Breast epithelium (tissue), 3 donors: ENCODE data around the gene PRR12.

ENCODE experiments used
- CTCF ChIP-seq, 3 donors: fragments of 450-650 bp; IDR thresholded peaks; one replicate each; pipeline ENCODE4 v1.5.1; 2016 to 2017; ENCODE audit warnings: antibody characterized with exemption in 3 of 3, mild to moderate bottlenecking in 3 of 3, moderate library complexity in 3 of 3
- POLR2A ChIP-seq: fragments of 450-650 bp; IDR thresholded peaks from one replicate; pipeline ENCODE4 v1.6.1; 2016; ENCODE audit warnings: antibody characterized with exemption, mild to moderate bottlenecking, moderate library complexity

GRCh38 chr19:49567861-49568441 lies 23.0 kb upstream of the PRR12 start:
- TF ChIP-seq CTCF (IDR thresholded peaks at IDR 0.05) (no peak), POLR2A (no peak)
